Psoas muscle (tissue), 8 donors: Measurements from ENCODE around the gene TRPV5. TPM values are rescaled to one million over a fixed set of nuclear protein-coding genes. Genes with fewer than 3 reads are reported as not detected.

Experiments
- ATAC-seq, 4 donors: fragments of 200-7000 bp; cut with Tn5 transposase; one replicate each; pipeline ENCODE4 v1.9.1; 2020; ENCODE audit warnings: moderate library complexity in 3 of 4, mild to moderate bottlenecking in 2 of 4
- DNase-seq, 2 donors: peaks; one replicate each; pipeline ENCODE4 v3.0.0-alpha.2; 2020
- H3K27ac ChIP-seq: fragments of 200-600 bp; one replicate; pipeline ENCODE4 v1.8.0; 2022
- H3K27me3 ChIP-seq, 3 donors: fragments of 200-600 bp in 1 of 3; one replicate each; pipeline versions ENCODE4 v1.6.1 to v1.8.0; 2013 to 2022; ENCODE audit warnings: low read length in 2 of 3, mild to moderate bottlenecking in 2 of 3, moderate library complexity in 1 of 3; ENCODE audit not compliant: insufficient read depth in 3 of 3
- H3K36me3 ChIP-seq, 2 donors: fragments of 200-600 bp in 1 of 2; one replicate each; pipeline versions ENCODE4 v1.6.1 to v1.8.0; 2013 to 2022; ENCODE audit warnings: low read depth in 1 of 2, mild to moderate bottlenecking in 1 of 2, moderate library complexity in 1 of 2; ENCODE audit not compliant: insufficient read depth in 1 of 2
- H3K4me1 ChIP-seq: fragments of 200-600 bp; one replicate; pipeline ENCODE4 v1.8.0; 2022
- H3K4me3 ChIP-seq: fragments of 200-600 bp; one replicate; pipeline ENCODE4 v1.8.0; 2022; ENCODE audit warnings: mild to moderate bottlenecking
- H3K9me3 ChIP-seq: fragments of 200-600 bp; one replicate; pipeline ENCODE4 v1.8.0; 2022
- WGBS, 3 donors: extraction: QIAGEN DNeasy Blood & Tissue Kit; methylation state at CpG; one replicate each; pipeline versions ENCODE4 v1.1.6 to v1.1.7; 2013; 5-methylcytosine and 5-hydroxymethylcytosine counted together
- intact Hi-C, 2 donors: fragments of 100-400 bp; cut with DNase I; formaldehyde crosslinking; loops; one replicate each; pipeline versions ENCODE4 v1.11.0 to v1.14.2; 2022
- polyA plus RNA-seq, 3 donors: library from polyadenylated mRNA; stranded (reverse); fragments of 200-250 nt; gene quantifications; one replicate each; pipeline ENCODE4 v1.2.3, GENCODE V29; 2013
- total RNA-seq, 4 donors: library from RNA; stranded (reverse); fragmentation: NEBNext Ultra II Directional in 2 of 4; extraction: Animal tissue kit (Norgen Biotek cat#: 25700) in 2 of 4; gene quantifications; one replicate each; pipeline versions ENCODE4 v1.2.1 to v1.2.4, GENCODE V29; 2021 to 2023
- TF ChIP-seq, protein P1 (sequence below): fragments of 200-600 bp; IDR thresholded peaks from one replicate; pipeline ENCODE4 v1.8.0; 2022; ENCODE audit warnings: antibody characterized with exemption
- donor health status: healthy with polysubstance abuse.
- donor health status: DM: no; HTN: no; CAD: no; lungs with moderate emphysema.
- donor health status: Bipolar disorder and iron deficiency.
- donor health status: healthy.
- donor health status: DM: yes; HTN: yes; CAD: no.
- donor health status: DM: no; HTN: no; CAD: no.
- donor health status: DM: no; HTN: no; CAD: no.
- donor health status: DM: yes; HTN: yes; CAD: no.

The TRPV5 gene
- total and polyA plus RNA-seq, 7 donors = 0.06 TPM; not detected in 6

DNA sequence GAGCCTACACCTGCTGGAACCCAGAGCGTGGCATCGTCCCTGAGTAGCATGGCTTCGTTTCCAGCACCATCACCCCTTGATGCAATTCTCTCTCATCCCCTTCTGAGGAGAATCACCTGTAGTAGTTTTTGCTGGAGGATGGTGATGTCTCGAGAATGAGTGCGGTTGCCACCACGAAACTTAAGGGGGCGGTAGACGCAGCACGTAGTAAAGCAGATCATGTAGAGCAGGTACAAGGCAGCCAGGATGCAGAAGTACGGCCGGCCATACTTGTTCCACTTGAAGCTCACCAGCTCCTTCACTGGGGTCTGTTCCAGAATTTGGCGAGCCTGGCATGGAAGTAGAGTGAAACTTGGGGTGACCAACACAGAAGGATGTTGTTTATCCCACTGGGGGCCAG is 8.1 kb downstream of the TRPV5 start:
- TF ChIP-seq, protein P1, sequence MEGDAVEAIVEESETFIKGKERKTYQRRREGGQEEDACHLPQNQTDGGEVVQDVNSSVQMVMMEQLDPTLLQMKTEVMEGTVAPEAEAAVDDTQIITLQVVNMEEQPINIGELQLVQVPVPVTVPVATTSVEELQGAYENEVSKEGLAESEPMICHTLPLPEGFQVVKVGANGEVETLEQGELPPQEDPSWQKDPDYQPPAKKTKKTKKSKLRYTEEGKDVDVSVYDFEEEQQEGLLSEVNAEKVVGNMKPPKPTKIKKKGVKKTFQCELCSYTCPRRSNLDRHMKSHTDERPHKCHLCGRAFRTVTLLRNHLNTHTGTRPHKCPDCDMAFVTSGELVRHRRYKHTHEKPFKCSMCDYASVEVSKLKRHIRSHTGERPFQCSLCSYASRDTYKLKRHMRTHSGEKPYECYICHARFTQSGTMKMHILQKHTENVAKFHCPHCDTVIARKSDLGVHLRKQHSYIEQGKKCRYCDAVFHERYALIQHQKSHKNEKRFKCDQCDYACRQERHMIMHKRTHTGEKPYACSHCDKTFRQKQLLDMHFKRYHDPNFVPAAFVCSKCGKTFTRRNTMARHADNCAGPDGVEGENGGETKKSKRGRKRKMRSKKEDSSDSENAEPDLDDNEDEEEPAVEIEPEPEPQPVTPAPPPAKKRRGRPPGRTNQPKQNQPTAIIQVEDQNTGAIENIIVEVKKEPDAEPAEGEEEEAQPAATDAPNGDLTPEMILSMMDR = no peak
- no peak overlapping the region for H3K27ac ChIP-seq
- DNase-seq (no peak), ATAC-seq (no peak)
- H3K4me1 ChIP-seq = no peaks in the 10 kb centered on the region
- 59 to 68% (median 67%) methylated on average over 12 of the region's 12 CpGs for WGBS, 3 donors
- H3K27me3 ChIP-seq = no peaks in the 10 kb centered on the region
- no peaks in the 10 kb centered on the region for H3K9me3 ChIP-seq
- H3K4me3 ChIP-seq = no peak overlapping the region
- H3K36me3 ChIP-seq = no peaks in the 10 kb centered on the region
- intact Hi-C loops = no loop called here

GRCh38 chr7:142923391-142923790 is 10.2 kb downstream of the TRPV5 start:
- intact Hi-C loops = no loop called here
- no peak overlapping the region for H3K27ac ChIP-seq
- H3K4me3 ChIP-seq = no peak overlapping the region
- TF ChIP-seq, protein P1 = no peak
- no peaks in the 10 kb centered on the region for H3K9me3 ChIP-seq
- DNase-seq (no peak), ATAC-seq (no peak)
- H3K27me3 ChIP-seq = peaks cover 0 to 3% (median 0%) of the 10 kb centered on the region in 3 donors
- no peaks in the 10 kb centered on the region for H3K36me3 ChIP-seq
- WGBS, 3 donors = 47 to 62% (median 48%) methylated on average over 2 of the region's 2 CpGs
- no peaks in the 10 kb centered on the region for H3K4me1 ChIP-seq

GRCh38 chr7:142919656-142920055 is 13.9 kb downstream of the TRPV5 start:
- 77 to 86% (median 79%) methylated on average over 3 of the region's 3 CpGs for WGBS, 3 donors

GRCh38 chr7:142918901-142919300 is 14.6 kb downstream of the TRPV5 start:
- Histone ChIP-seq H3K9me3 (no peaks in the 10 kb centered on the region), H3K4me1 (no peaks in the 10 kb centered on the region), H3K27me3 (peaks cover 0 to 5% (median 0%) of the 10 kb centered on the region in 3 donors), H3K4me3 (no peak overlapping the region), H3K36me3 (no peaks in the 10 kb centered on the region), H3K27ac (no peak overlapping the region)
- intact Hi-C loops = no loop called here
- 76 to 88% (median 85%) methylated on average over 2 of the region's 2 CpGs for WGBS, 3 donors
- TF ChIP-seq, protein P1 = no peak
- no peak for ATAC-seq
- DNase-seq = no peak

More at GRCh38 chr7:142919656-142920055, 13.9 kb downstream of the TRPV5 start:
- TF ChIP-seq, protein P1 = no peak
- H3K36me3 ChIP-seq = no peaks in the 10 kb centered on the region
- intact Hi-C loops = no loop called here
- DNase-seq (no peak), ATAC-seq (no peak)
- no peaks in the 10 kb centered on the region for H3K9me3 ChIP-seq
- no peaks in the 10 kb centered on the region for H3K4me1 ChIP-seq
- no peak overlapping the region for H3K4me3 ChIP-seq
- H3K27me3 ChIP-seq = peaks cover 0 to 5% (median 0%) of the 10 kb centered on the region in 3 donors
- H3K27ac ChIP-seq = no peak overlapping the region

GRCh38 chr7:142917447-142917846 is 16.1 kb downstream of the TRPV5 start:
- ATAC-seq (no peak), DNase-seq (no peak)
- Histone ChIP-seq H3K9me3 (no peaks in the 10 kb centered on the region), H3K27me3 (peaks cover 0 to 5% (median 0%) of the 10 kb centered on the region in 3 donors), H3K4me3 (no peak overlapping the region), H3K36me3 (no peaks in the 10 kb centered on the region), H3K27ac (no peak overlapping the region), H3K4me1 (no peaks in the 10 kb centered on the region)
- TF ChIP-seq, protein P1 = no peak
- intact Hi-C loops = no loop called here
- WGBS, 3 donors = 76 to 79% (median 78%) methylated on average over 3 of the region's 3 CpGs
